HEK293 (cell line): ENCODE measurements around the gene FOXP1.

Experiments
- CTCF ChIP-seq: fragments of 450-650 bp; formaldehyde crosslinking; IDR thresholded peaks from 2 replicates; pipeline ENCODE4 v1.5.1; 2016; ENCODE audit warnings: missing biosample characterization, missing genetic modification characterization
- YY1 ChIP-seq: fragments of 450-650 bp; formaldehyde crosslinking; IDR thresholded peaks from 2 replicates; pipeline ENCODE4 v1.5.1; 2018; ENCODE audit warnings: missing biosample characterization, missing genetic modification characterization
- ZNF133 ChIP-seq: fragments of 450-650 bp; formaldehyde crosslinking; IDR thresholded peaks from 2 replicates; pipeline ENCODE4 v1.5.1; 2016; ENCODE audit warnings: missing biosample characterization, missing genetic modification characterization
- ZSCAN23 ChIP-seq: fragments of 450-650 bp; formaldehyde crosslinking; IDR thresholded peaks from 2 replicates; pipeline ENCODE4 v1.5.1; 2016; ENCODE audit warnings: missing biosample characterization, missing genetic modification characterization
- ZSCAN30 ChIP-seq: fragments of 450-650 bp; IDR thresholded peaks from 2 replicates; pipeline ENCODE4 v1.5.1; 2018; ENCODE audit warnings: missing biosample characterization, mild to moderate bottlenecking, missing genetic modification characterization, moderate library complexity

- no peak for TF ChIP-seq CTCF (tag by site-specific recombination)
- TF ChIP-seq ZNF133 (tag by site-specific recombination), result no peak
- no peak for TF ChIP-seq YY1 (tag by site-specific recombination)
- TF ChIP-seq ZSCAN30 (tag by site-specific recombination), result no peak
- no peak for TF ChIP-seq ZSCAN23 (tag by site-specific recombination)
Measured at GRCh38 chr3:71621825-71622537, 38.5 kb upstream of the FOXP1 start.
